GM19452 (cell line): Measurements from ENCODE around the gene FAM50A.

Experiments used
- ATAC-seq: cut with Tn5 transposase; IDR thresholded peaks from one replicate; pipeline ENCODE4 v1.9.1; 2021; ENCODE audit not compliant: unreplicated experiment

Gene FAM50A

DNA sequence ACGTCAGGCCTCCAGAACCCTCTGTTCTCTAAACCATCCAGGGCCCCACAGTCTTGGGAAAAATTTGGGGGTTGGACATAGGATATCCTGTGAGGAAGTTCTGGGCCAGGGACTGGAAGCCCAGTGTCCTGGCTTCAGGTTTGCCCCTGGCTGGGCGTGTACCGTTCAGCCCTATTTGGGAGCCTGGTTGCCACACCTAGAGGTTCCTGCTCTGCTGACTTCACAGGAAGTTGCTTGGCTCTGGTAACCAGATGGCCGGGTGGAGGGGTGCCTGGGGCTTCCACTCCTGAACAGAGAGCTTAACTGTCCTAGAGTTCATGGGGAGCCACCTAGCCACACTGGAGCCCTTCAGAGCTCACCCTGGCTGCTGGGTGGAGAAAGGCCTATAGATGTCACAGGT lies 31.5 kb upstream of the FAM50A start:
- ATAC-seq, result no peak

DNA sequence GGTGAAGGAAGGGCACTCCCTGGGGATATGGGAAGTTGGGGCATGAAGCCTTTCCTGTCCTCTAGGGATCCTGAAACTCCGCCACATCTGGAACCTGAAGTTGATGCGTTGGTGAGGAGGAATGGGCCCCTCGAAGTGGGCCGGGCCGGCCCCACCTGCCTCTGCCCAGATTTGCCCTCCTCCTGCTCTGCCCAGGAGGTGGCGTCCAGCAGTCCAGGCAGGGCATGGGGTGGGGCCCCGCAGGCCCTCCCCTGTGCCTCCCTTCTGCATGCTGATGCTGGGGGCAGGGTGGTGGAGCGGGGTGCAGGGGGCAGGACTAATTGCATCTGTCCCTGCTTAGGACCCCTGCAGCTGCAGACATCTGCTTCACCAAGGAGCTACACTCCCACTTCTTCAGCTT lies 30.8 kb upstream of the FAM50A start:
- no peak for ATAC-seq

DNA sequence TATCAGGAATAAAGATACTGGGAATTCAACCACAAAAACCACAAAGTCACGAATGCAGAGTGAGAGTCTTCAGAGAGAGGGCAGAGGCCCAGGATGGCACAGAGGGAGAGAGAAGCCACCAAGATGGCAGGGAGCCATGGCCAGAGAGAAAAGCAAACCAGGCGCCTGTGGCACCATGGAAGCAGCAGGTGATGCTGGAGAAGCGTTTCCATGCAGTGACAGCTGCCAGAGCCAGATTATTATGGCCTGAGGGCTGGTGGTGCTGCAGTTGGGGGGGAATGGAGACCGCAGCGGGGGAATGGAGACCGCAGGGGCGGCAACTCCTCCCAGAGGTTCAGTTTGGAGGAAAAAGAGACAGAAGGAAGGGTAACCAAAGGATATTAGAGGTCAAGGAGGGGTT lies 26.8 kb upstream of the FAM50A start:
- ATAC-seq, result no peak

DNA sequence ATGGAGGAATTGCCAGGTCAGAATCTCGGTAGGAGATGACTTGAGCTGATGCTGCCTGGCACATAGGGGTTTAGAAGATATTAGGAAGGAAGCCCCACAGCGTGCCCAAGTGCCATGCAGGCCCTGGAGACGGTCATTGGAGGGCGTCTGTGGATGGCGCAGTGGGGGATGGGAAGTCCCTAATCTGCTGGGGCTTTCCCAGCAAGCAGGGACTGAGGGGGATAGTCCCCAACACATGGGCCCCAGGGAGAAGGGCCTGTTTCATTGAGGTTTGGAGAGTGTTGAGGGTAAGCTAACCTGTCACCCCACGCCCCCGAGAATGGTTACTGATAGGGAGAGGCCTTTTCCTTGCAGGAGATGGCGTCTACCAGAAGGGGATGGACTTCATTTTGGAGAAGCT lies 24.8 kb upstream of the FAM50A start:
- ATAC-seq, result no peak

DNA sequence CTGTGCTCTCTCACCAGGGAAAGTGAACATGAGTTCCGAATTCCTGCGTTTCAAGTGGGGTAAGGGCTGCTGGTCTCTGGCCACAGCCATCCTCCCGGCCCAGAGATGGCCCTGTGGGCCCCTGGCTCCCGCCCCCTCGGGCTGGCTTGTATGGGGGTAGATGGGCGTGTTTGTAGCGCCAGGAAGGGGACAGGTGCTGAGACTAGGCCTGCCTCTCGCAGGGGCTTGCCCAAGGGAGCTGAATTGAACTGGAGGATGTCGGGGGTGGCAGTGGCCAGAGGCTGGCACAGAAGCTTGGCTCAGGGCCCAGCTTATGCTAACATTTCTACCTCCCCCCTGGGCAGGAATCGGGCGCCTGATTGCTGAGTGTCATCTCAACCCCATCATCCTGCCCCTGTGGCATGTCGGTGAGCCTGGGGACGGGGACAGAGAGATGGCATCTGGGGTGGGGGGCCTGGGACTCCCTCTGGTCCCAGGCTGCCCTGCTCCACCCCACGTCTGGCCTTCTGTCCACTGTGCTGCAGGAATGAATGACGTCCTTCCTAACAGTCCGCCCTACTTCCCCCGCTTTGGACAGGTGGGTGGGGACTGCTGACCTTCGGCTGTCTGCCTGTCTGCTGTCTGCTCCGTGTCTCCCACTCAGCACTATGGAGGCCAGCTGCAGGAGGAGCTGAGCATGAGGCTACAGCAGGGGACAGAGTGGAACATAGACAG lies 24.1 kb upstream of the FAM50A start:
- no peak for ATAC-seq

DNA sequence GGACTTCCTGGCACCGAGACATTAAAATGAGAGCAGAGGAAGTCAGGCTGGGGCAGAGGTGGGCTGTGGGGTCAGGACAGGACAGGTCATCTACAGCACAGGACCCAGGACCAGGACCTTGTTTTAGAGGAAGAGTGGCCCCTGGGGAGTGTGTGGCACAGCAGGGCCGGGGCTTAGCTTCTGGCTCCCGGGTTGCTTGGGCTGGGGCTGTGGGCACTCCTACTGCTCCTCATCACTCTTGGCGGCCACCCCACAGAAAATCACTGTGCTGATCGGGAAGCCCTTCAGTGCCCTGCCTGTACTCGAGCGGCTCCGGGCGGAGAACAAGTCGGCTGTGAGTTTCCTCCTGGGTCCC lies 23.6 kb upstream of the FAM50A start:
- ATAC-seq, result no peak

DNA sequence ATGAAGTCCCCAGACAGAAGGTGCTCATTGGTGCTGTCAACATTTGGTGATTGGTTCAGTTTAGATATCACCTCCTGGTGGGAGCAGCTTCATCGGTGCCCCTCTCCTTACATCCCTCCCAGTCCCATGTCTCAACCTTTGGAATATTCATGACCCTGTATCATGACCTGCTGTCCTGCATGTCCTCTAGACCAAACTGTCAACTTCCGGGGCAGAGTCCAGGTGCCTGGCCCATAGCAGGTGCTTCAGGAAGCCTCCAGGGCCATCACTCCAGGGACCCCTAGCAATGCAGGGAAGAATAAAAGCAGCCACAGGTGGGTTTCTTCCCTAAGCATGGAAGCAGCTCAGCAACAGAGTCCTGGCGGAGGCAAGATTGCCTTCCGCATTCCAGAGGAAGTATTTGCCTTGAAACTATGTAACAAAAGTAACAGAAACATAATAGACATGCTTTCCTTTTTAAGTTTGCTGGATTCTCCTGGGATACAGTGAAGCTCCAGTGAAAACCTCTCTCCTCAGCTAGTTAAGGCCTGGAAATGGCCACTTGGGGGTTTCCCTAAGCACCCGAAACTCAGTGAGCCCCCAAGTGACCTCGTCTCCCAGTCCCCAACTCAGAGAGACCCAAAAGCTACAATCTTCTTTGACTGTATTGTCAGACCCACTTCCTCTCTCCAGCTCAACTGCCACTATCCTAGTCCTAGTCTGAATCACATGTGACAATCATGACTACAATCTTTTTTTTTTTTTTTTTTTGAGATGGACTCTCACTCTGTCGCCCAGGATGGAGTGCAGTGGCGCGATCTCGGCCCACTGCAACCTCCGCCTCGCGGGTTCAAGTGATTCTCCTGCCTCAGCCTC lies 16.8 kb upstream of the FAM50A start:
- no peak for ATAC-seq

DNA sequence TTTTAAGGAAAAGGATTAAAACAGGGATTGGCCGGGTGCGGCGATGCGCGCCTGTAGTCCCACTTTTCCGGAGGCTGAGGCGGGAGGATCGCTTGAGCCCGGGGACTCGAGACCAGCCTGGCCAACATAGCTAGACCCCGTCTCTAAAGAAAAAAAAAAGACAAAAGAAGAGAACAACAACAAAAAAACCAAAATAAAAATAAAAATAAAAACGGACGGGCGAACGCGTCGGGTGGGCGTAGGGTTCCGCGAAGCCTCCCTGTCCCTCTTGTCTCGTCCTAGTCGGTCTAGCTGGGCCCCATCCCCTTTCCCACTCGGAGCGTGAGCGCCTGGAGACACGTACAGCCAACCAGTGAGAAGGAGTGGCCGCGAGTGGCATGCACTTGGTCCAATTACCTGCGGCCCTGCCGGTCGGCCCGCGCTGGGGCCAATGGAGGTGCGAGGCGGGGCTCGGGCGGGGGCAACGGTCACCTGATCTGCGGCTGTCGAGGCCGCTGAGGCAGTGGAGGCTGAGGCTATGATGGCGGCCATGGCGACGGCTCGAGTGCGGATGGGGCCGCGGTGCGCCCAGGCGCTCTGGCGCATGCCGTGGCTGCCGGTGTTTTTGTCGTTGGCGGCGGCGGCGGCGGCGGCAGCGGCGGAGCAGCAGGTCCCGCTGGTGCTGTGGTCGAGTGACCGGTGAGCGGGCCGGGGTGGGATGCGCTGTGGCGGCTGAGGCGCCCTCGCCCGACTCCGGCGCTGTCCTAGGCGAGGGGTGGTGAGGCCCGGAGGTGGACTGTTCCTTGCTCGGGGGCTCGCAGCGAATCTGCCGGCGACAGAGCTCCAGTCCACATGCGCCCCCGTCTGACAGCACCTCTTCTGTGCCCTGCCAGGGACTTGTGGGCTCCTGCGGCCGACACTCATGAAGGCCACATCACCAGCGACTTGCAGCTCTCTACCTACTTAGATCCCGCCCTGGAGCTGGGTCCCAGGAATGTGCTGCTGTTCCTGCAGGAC lies 15.5 kb upstream of the FAM50A start, which contains the start of gene ATP6AP1:
Gene ATP6AP1, plus strand, starts transcription at position 502 of the 996 bp plus-strand sequence. Its CDS starts 16 bp downstream, at position 518.
- ATAC-seq, result peak; percentile 96

DNA sequence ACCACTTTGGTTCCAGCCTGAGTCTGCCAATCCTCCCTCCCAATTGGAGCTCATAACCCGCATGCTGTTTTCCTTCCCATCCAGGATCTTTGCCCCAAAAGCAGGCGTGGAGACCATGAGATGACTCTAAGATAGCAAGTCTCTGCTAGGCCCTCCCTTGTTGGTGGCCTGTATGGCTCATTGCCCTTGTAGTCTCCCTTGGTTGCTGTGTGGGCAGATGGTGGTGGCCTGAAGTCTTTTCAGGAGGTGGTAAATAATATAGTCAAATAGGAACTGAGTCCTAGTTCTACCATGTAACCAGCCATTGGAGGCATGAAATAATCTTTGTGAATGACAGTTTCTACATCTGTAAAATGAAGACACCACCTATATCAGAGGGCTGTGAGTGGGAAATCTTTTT lies 14.2 kb upstream of the FAM50A start:
- ATAC-seq, result no peak

DNA sequence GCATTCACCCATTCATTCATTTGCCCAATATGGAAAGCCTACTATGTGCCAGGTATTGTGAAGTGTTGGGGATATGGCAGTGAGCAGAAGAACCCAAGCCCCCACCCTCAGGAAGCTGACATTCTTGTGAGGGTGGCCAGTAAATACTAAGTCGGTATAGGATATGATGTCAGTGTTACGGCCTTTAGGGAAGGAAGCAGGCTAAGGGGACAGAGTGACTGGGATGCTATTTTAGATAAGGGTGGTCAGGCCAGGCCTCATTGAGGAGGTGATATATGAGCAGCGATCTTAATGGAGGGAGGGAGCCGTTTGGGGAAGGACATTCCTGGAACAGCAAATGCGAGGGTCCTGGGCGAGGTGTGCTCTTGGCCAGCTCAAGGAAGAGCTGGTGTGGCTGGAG lies 13.5 kb upstream of the FAM50A start:
- ATAC-seq, result no peak

DNA sequence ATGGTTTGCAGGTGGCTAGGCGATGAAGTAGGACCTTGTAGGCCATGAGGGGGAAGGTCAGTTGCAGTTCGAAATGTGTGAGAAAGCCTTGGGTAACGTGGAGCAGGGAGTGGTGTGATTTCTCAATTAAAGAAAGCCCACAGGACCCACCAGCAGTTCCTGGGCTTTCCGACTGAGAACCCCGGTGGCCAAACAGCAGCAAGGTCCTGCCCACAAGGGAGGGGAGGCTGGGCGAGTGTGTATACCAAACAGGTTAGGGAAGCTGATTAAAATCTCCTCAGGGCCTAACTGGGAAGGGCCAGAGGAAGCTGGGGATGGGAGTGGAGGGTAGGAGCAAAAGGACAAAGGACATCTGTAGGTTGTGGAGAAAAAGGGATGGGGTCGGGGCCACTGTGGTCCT lies 13.0 kb upstream of the FAM50A start:
- ATAC-seq, result no peak

DNA sequence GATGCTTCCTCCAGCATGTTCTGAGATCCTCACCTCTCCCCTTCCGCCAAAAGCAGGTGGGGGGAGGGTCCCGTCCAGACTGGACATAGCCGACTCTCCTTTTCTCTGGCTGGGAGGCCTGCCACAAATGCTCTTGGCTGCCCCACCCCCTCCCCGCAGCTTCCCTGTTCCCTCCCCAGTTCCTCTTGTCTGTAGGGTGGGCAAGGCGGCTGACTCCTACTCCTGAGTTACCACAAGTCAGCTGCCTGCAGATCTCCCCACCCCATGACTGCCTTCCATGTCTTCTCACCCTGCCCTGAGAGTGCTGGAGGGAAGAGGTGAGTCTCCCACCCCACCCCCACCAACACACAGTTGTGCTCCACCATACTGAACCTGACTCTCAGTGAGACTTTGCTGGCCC lies 12.6 kb upstream of the FAM50A start:
- no peak for ATAC-seq

DNA sequence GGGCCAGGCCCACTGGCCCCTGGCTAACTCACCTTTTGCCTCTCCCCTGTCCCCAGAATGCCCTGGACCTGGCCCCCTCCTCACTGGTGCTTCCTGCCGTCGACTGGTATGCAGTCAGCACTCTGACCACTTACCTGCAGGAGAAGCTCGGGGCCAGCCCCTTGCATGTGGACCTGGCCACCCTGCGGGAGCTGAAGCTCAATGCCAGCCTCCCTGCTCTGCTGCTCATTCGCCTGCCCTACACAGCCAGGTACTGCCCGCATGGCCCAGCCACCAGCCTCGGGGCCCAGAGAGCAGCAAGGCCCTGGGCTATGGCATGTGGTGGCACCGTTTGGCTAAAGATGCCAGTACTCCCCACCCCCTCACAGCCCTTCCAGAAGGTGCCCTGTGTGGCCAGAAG lies 11.7 kb upstream of the FAM50A start:
- no peak for ATAC-seq

DNA sequence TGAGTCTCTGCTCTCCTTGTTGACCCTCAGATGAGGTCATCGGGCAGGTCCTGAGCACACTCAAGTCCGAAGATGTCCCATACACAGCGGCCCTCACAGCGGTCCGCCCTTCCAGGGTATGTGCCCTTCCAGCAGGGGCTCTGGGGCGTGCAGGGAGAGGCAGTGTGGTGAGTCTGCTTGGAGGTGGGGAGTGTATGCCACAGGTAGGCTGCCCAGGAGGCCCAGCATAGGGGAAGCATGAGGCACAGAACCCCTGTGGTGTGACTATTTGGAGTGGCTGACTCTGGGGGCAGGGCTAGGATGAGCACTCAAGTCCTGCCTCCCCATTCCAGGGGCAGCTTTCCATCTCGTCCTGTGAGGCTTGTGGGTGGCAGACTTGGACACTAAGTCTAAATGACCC lies 10.3 kb upstream of the FAM50A start:
- ATAC-seq, result no peak

DNA sequence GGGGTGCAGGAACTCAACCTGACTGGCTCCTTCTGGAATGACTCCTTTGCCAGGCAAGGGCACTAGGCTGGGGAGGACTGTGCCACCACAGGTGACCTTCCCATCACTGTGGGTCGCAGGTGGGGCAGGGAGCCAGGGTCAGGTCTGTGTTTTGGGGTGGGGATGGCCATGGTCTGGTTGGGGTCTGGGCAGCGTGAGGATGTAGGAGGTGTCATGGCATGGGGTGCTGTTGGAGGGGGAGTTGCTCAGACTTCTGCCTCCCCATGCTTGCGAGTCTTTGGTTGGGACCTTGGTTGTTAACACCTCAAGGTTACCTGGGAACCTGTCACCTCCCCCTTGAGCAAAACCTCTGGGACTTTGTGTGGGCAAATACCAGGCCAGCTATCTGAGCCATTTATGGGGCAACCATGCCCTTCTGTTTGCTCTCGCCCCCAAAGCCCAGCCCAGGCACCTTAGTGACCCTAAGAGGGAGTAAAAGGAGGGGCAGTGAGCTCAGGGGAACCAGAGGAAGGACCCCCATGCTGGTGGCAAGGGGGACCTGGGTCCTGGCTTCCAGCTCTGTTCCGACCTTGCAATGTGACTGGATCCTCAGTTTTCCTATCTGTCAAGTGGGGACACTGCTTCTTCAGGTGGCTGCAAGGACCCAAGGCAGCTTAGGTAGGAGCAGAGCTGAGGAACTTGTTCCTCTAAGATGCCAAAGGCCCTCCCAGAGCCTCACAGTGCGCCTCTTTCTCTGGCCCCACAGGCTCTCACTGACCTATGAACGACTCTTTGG lies 9.4 kb upstream of the FAM50A start:
- ATAC-seq, result no peak

DNA sequence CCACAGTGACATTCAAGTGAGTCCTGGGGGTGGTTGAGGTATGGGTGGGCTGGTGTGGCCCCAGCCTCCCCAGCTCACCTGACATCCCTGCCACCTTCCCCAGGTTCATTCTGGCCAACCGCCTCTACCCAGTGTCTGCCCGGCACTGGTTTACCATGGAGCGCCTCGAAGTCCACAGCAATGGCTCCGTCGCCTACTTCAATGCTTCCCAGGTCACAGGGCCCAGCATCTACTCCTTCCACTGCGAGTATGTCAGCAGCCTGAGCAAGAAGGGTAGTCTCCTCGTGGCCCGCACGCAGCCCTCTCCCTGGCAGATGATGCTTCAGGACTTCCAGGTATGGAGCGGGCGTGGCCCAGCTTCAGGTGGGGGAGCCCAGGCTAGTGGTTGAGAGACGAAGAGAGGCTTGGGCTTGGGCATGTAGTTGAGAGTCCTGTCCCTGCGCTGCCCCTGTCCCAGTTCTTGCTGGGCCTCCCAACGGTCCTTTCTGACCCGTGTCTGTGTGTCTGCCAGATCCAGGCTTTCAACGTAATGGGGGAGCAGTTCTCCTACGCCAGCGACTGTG lies 8.7 kb upstream of the FAM50A start:
- no peak for ATAC-seq

DNA sequence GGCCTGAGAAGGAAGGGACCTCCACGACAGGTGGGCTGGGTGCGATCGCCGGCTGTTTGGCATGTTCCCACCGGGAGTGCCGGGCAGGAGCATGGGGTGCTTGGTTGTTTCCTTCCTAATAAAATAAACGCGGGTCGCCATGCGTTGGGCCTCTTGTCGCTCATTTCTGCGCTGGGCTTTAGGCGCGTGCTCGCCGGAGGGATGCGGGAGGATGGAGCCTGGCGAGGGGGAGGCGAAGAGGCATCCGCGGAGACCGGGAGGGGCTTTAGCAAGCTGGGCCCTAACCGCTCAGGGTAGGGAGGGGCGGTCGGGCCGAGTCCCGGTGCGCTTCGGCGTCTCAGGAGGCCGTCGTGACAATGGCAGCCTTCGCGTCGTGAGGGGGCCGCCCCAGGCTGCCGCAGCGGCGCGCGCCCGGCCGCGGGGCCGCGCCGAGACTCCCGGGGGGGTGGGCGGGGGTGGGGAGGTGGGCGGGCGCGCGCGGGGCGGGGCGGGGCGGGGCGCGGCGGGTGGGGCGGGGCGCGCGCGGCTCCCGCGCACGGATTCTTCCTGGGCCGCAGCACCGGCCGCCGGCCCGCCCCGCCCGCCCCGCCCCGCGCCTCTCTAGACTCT lies 7.5 kb upstream of the FAM50A start:
- ATAC-seq, result no peak

DNA sequence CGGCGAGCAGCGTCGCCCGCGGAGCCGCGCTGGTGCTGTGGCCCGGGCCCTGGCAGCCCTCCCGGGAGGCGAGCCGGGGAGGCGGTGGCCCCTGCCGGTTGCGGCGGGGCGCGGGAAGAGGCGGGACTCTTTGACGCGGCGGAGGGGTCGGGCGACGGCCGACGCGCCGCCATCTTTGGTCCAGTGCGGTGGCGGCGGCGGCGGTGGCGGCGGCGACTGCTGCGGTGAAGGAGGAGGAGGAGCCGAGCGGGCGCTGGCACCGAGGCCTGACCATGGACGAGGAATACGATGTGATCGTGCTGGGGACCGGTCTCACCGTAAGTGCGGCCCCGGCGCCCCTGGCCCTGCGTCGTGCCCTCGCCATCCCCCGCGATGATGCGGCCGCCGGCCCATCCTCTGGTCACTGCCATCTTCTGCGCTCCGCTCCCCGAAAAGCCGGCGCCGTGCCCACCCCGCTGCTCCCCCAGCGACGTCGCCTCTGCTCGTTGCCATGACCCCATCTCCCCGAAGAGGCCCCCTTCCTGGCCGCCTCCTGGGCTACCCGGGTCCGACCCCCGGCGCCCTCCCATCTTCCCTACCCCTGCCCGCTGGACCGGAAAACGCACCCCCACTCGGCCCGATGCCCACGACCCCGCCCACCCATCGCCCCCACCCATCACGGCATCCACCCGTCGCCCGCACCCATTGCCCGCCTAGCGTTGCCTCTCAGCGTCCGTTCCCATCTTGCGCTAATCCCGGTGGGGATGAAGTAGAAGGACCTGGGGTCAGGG lies 6.8 kb upstream of the FAM50A start, which contains the start of gene GDI1:
Gene GDI1, plus strand, starts transcription at position 172 of the 770 bp plus-strand sequence. Its CDS starts 101 bp downstream, at position 273.
- ATAC-seq, result no peak
